GM20431 (cell line): ENCODE measurements around the gene PCBP3.
"Not testable (repeated sequence)": the region's sequence is repeated elsewhere in the genome, so short reads cannot be mapped to it uniquely, and the experiment has no call there.

ENCODE experiments used
- in situ Hi-C: fragments of 300-500 bp; cut with MseI, MboI; formaldehyde crosslinking; loops from one replicate; pipeline ENCODE4 v1.15.0; 2020; ENCODE audit warnings: low sequenced_read_pairs; ENCODE audit not compliant: unreplicated experiment

The PCBP3 gene

DNA sequence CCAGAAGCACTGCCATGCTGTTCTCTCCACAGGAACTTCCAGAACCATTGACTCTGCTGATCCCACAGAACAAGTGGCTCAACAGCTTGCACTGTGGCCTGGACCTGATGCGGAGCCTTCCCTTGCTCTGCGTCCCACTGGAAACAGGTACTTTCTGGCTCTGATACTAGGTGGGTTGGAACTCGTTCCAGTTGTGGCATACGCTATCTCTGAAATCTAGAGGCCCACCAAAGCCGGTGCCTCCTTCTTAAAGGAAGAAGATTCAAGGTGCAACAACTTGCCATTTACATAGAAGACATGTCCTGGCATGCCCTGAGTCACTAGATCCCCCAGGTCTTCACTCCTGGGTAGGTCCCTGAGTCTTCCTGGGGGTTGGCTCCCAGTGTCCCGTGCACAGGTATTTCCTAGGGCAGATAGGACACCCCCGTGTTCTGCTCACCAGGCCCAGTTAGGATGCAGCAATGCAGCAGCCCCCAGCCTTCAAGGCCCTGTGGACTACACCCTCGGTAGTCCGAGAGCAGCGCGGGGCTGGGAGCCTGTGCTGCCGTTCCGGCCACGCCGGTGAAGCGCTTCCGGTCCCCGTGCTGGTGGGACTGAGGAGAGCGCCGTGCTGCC lies 10.8 kb upstream of the PCBP3 start:
- in situ Hi-C loops, result no loop called here

DNA sequence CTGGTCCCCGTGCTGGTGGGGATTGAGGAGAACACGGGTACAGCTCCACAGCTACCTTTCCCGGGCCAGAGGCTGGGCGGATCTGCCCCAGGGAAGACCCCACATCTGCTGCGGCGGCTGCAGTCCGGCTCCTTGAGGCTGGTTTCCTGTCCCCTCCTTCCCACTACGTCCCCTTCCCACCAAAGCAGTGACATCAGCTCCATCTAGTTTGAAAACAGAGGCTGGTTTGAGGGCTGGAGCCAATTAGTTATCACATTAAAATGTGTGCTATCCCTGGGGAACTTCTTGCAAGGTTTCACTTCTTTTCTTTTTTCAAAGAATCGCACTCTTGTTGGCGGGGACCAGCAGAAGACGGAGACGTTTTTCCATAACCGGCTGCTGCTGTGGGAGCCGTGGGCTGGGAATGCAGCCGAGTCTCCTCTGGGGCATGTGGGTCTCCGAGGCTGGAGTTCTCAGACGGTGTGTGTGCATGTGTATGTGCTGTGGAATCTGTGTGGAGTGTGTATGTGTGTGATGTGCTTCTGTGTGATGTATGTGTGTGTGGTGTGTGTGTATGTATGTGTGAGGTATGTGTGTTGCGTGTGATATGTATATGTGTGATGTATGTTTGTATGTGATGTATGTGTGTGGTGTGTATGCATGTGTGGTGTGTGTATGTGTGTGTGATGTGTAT lies 8.9 kb upstream of the PCBP3 start:
- in situ Hi-C loops, result no loop called here

DNA sequence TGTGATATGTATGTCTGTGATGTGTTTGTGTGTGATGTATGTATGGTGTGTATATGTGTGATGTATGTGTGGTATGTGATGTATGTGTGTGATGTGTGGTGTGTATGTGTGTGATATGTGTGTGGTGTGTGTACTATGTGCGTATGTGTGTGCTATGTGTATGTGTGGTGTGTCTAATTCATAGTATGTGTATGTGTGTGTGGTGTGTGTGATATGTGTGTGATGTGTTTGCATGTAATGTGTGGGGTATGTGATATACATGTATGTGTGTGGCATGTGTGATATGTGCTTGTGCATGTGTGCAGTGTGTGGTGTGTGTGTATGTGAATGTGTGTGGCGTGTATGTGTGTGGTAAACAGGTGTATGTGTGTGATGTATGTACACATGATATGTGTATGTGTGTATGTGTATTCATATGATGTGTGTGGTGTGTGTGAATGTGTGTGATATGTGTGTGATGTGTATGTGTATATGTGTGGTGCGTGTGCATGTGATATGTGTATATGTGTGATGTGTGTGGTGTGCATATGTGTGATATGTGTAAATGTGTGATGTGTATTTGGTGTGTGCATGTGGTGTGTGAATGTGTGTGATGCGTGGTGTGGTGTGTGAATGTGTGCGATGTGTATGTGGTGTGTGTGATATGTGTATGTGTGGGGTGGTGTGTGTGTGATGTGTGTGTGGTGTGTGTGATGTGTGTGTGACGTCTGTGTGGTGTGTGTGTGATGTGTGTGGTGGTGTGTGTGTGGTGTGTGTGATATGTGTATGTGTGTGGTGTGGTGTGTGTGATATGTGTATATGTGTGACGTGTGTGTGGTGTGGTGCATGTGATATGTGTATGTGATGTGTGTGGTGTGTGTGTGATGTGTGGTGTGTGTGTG lies 8.0 kb upstream of the PCBP3 start:
- in situ Hi-C loops, result no loop called here

DNA sequence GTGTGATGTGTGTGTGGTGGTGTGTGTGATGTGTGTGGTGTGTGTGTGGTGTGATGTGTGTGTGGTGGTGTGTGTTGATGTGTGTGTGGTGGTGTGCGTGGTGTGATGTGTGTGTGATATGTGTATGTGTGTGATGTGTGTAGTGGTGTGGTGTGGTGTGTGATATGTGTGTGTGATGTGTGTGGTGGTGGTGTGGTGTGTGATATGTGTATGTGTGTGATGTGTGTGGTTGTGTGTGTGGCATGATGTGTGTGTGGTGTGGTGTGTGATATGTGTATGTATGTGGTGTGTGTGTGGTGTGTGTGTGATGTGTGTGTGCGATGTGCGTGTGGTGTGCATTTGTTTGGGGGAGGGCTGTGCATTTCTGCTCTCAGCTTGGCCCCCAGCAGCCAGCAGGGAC lies 7.1 kb upstream of the PCBP3 start:
- in situ Hi-C loops, result no loop called here

DNA sequence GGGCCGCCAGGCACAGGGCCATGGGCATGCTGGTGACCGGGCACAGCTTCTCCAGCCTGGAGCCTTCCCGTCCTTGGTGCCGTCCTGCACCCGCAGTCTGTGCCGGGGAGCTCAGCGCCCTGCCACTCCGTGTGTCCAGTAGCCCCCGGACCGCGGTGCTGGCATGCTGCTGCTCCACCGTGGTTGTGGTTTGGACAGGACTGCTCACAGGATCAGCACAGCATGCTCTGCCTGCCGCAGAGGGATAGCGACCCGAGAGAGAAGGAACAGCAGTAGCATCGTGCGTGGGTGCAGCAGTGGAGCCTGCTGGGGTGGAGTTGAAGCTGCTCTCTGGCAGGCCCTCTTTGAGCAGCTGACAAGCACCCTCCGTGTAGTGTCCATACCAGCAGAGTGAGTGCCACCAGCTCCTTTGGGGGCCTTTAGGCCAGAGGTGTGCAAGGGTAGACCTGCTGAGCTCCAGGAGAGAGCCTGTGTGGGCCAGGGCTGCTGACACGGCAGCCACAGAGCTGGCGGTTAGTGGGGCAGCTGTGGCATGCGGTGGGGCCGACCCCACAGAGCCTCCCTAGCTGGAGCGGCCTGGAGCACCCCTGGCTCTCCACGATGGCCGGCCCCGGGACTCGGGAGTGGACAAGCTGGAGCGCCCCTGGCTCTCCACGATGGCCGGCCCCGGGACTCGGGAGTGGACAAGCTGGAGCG lies 6.4 kb upstream of the PCBP3 start:
- in situ Hi-C loops, result no loop called here

DNA sequence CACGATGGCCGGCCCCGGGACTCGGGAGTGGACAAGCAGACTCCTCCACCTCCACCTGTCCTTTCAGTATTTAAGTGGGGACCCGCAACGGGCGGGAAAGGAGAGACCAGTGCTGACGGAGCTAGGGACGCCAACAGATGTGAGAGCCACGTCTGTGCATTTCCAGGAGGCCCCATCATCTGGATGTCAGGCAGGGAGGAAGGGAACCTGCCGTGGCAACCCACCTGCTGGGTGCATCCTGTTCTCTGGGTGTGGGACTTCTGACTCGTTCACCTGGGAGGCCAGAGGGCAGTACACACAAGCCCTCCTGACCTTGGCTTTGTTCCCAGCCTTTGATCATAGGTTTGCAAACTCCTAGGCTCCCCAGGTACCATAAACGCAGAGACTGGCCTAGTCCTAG lies 5.6 kb upstream of the PCBP3 start:
- in situ Hi-C loops, result no loop called here

DNA sequence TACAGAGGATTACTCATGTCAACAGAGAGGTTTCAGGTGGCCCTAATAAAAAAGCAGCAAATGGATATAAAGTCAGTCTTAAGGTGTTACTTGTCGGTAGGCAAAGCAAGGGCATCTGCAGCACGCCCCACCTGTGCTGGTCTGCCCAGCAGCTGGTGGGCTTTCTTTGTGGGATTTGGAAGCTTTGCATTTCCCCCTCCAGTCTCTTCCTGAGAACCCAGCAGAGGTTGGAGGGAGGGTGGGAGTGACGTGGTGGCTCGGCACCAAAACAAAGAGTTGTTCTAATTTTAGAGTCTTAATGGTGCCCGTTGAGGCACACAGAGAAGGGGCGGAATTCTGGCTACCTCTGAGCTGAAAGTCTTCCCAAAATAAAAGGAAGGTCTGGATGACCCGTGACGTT lies 4.8 kb upstream of the PCBP3 start:
- in situ Hi-C loops, result no loop called here

DNA sequence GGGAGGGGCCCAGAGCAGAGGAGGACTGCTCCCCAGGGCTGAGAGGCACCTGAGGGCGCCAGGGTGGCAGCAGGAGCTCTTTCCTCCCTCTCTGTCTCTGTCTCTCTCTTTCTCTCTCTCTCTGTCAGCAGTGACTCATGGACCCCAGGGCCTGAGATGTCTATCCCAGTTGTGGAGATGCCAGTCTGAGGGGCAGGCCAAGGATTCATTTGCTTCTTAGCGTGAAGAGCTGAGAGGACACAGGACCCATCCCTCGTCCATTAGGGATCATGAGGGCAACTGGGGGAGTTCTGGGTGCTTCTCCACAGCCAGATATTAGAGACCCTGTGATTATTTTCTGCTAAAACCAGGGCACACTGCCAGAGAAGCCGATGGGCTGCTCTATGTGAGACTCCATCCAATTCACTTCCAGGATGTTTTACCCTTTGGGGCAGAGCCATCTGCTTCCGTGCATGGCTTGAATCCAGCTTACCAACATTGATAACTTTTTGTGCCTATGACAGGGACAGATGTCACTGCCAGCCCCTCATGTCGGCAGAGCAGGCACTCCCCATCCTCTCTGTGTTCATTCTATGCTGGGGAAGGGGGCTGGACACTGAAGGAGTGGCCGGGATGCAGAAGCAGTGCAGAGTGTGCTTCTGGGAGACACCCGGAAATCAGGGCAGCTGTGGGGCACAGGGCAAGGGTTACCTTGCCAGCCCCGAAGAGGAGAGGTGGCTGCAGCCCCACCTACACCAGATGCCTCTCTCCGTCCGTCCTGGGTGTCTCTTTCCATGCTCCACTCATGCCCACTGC lies 4.1 kb upstream of the PCBP3 start:
- in situ Hi-C loops, result no loop called here

DNA sequence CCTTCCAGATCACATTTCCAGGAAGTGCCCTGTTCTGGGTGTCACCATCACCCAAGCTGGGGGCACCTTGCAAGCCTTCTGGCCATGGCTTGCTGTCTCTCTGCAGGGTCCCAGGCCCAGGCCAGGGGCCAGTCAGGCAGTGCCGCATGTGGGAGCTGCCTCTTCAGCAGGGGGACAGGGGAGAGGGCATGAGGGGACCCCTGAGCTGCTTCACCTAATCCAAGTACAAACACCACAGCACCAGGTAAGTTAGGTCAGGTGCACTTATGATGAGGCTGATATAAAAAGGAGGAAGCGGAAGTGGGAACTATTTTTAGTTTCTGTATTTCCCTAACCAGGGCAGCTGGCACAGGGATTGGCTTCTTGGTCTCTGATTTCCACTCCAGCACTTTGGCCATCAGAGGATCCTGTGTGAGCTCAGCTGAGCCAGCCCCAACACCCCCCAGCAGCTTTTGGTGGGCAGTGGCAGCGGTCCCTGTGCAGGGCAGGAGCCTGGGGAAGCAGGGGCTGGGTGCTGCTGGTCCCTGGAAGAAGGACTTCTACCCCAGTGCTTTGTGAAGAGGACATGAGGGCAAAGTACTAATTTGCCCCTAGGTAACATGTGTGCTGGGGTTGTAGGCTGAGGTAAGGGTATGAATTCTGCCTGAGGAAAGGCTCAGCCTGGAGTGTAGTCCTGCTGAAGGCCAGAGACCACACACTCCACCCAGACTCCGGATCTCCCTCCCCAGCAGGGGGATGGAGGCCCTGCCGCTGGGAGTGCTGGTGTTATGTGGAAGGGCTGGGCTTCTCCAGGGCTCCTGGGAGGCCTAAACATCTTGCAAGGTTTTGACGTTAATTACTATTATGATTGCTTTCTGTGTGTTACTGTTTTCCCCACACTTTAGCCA lies 3.3 kb upstream of the PCBP3 start:
- in situ Hi-C loops, result no loop called here

DNA sequence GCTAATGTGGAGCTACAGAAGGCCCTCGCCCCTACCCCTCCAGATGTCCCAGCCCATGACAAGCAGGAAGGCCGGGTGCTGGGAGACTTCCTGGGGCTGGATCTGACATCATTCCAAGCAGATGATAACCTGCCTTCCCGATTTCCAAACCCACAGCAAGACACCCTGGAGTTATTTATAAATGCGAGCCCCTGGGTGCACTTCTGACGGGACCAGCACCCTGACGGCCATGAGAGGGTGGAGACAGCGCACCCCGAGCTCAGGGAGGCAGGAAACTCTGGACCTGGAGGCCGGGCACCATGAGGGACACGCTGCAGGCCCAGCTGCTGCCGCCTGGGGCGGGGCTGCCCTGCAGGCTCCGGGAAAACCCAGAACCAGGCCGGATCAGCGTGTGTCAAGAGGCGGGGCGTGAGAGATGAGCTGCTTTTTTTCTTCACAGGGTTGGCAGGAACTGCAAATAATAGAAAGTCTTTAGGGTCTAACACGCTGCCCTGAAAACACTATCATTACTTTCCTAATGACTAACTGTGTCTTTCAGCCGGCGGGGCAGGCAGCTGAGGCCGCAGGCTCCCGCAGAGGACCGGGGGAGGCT lies 2.5 kb upstream of the PCBP3 start:
- in situ Hi-C loops, result no loop called here

DNA sequence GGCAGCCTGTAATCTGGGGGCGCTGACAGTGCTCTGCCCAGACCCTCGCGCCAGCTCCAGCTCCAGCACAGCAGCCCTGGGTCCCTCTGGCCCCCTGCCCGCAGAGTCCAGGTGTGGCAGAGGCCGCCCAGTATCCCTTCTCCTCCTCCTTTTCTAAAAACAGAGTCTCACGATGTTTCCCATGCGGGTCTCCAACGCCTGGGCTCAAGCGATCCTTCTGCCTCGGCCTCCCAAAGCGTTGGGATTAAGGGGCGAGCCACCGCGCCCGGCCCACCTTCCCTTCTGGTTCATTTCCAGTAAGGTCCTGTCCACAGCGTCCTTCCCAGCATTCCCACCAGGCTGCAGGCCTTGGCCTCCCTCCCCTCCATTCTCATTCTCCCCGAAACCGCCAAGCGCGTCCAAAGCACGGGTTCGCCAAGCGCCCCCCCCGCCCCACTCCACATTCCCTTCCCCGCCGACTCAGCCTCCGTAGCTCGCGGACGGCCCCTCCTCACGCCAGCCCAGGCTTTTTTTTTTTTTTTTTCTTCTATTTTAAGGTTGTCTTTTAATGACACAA lies 2.0 kb upstream of the PCBP3 start:
- in situ Hi-C loops, result no loop called here

DNA sequence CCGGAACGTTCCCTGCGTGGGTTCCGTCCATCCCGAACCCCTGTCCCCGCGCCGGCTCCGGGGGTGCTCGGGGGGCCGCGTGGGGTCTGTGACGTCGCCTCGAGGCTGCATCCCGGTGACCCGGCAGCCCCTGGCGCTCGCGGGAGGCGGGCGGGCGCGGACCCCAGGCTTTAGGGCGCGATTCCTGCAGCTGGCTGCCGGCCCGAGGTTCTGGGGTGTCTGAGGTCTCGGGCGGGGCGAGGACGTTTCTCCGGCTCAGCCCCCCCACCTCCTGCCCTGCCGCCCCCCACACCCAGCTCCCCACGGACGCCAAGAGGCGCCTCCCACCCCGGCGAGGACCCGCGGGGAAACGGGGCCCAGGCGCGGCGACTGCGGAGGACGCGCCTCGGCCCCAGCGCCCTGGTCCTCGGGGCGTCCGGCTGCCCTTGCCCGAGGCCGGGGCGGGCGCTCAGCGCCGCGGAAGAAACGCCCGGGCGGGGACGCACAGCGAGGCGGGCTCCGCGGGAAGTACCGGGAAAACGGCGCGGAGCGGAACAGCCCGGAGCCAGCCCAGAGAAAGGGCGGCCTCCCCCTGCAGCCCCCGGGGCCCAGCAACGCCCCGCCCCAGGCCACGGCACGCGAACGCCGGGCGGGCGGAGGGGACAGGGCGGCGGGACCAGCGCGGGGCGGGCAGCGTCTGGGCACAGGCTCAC lies 1.3 kb upstream of the PCBP3 start:
- in situ Hi-C loops, result no loop called here

DNA sequence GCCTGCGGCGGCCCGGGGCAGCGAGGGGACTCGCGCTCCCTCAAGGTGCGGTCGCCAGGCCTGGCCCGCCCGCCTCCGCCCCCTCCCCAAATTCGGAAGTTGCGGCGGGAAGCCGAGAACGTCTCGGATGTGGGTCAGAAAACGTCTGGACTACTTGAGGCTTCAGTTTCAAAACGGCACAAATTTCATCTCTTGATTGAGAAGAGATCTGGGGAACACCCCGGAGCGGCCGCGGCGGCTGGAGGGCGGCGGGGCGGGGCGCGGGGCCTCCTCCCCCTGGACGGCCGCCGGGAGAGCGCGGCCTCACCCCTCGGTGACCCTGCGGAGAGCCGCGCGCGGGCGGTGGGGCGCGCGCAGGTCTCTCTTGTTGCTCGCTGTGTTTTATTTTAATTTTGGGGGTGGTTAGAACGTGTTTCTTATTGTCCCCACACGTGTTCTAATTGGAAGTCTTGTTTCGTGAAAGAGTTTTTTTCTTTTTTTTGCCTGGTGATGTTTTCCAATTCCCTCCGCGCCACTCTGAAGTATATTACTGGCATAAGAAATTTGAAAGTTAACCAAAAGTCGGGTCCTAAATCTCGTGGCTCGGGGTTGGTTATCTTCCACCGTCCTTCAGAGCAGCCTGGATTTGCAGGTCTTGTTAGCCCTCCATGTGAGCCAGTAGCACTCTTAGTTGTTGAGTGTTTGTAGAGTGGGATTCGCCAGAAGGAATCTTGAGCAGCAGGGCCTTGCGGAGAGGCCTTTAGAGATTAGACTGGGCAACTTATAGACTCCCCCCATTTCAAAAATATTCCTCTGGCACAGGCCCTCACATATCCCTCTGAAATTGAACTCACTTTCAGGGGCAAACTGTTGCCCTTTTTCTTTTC lies 749 bp downstream of the PCBP3 start:
- in situ Hi-C loops, result no loop called here

DNA sequence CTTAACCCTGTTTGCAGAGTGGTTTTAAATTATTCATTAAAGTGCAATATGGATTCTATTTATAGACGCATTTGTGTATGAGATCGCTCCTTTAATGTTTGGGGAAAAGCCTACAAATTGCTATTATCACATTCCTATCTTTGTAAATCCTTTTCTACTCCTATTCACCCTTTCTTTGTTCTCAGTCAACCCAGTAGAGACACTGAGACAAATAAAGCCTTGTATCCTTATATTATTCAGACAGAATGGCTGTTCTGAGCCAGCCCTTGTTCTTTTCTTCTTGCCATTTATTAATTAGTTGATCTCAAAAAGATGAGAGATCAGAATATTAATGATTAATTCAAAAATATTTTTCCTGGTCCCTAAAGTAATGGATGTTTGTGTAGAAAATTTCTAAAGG lies 8.4 kb downstream of the PCBP3 start:
- in situ Hi-C loops, result no loop called here

DNA sequence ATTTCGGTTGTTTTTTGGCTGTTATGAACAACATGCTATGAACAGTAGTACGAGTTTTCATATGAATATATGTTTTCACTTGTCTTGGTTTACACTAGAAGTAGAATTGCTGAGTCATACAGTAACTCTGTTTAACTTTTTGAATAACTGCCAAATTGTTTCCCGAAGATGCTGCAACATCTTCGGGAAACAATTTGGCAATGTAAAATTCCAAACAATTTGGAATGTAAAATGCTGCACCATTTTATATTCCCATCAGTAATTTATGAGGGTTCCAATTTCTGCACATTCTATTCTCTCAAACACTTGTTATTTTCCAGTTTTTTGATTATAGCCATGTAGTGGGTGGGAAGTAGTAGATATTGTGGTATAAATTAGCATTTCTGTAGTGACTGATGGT lies 11.6 kb downstream of the PCBP3 start:
- in situ Hi-C loops, result no loop called here

DNA sequence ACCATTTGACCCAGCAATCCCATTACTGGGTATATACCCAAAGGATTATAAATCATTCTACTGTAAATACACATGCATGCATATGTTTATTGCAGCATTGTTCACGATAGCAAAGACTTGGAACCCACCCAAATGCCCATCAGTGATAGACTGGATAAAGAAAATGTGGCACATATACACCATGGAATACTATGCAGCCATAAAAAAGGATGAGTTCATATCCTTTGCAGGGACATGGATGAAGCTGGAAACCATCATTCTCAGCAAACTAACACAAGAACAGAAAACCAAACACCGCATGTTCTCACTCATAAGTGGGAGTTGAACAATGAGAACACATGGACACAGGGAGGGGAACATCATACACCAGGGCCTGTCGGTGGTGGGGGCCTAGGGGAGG lies 12.6 kb downstream of the PCBP3 start:
- in situ Hi-C loops, result not testable (repeated sequence)
